Skin of body (tissue), 2 donors: ENCODE measurements around the gene PRKAR2A. TPM values are rescaled to one million over a fixed set of nuclear protein-coding genes. Genes with fewer than 3 reads are reported as not detected.
"Not testable (repeated sequence)": the region's sequence is repeated elsewhere in the genome, so short reads cannot be mapped to it uniquely, and the experiment has no call there.

Experiments used
- DNase-seq: peaks from one replicate; lab custom pipeline; 2025; lab: John Stamatoyannopoulos, UW
- total RNA-seq: library from RNA; depleted of rRNA; stranded (reverse); fragments of >200 nt; gene quantifications from one replicate; pipeline ENCODE4 v1.2.3, GENCODE V29; 2014

Gene PRKAR2A
- total RNA-seq, 1 donor from 2014 or later: 18.2 TPM

GRCh38 chr3:48837163-48837562 lies 10.5 kb downstream of the PRKAR2A start:
- no peak for DNase-seq

GRCh38 chr3:48835650-48836366 lies 11.9 kb downstream of the PRKAR2A start:
- no peak for DNase-seq

GRCh38 chr3:48832684-48833083 lies 15.0 kb downstream of the PRKAR2A start:
- no peak for DNase-seq

GRCh38 chr3:48830715-48831114 lies 17.0 kb downstream of the PRKAR2A start:
- DNase-seq: no peak

GRCh38 chr3:48829525-48829924 lies 18.1 kb downstream of the PRKAR2A start:
- not testable (repeated sequence) for DNase-seq

- DNase-seq: not testable (repeated sequence)
Observed at GRCh38 chr3:48827874-48828273, 19.8 kb downstream of the PRKAR2A start.

GRCh38 chr3:48826451-48826850 lies 21.2 kb downstream of the PRKAR2A start:
- no peak for DNase-seq

GRCh38 chr3:48820612-48821324 lies 26.9 kb downstream of the PRKAR2A start:
- no peak for DNase-seq

GRCh38 chr3:48819234-48820221 lies 28.1 kb downstream of the PRKAR2A start:
- DNase-seq: no peak

- no peak for DNase-seq
Observed at GRCh38 chr3:48811524-48811923, 36.1 kb downstream of the PRKAR2A start.

GRCh38 chr3:48804930-48805329 lies 42.7 kb downstream of the PRKAR2A start:
- DNase-seq: no peak

GRCh38 chr3:48800831-48801230 lies 46.8 kb downstream of the PRKAR2A start:
- DNase-seq: not testable (repeated sequence)

- DNase-seq: no peak
Observed at GRCh38 chr3:48798998-48799397, 48.7 kb downstream of the PRKAR2A start.

- no peak for DNase-seq
Observed at GRCh38 chr3:48797626-48798025, 50.0 kb downstream of the PRKAR2A start.

- no peak for DNase-seq
Observed at GRCh38 chr3:48795997-48796732, 51.5 kb downstream of the PRKAR2A start.

- DNase-seq: not testable (repeated sequence)
Observed at GRCh38 chr3:48793484-48793883, 54.2 kb downstream of the PRKAR2A start.

- no peak for DNase-seq
Observed at GRCh38 chr3:48789665-48790064, 58.0 kb downstream of the PRKAR2A start.

- no peak for DNase-seq
Observed at GRCh38 chr3:48788544-48789162, 59.0 kb downstream of the PRKAR2A start.

- no peak for DNase-seq
Observed at GRCh38 chr3:48784426-48785120, 63.1 kb downstream of the PRKAR2A start.

GRCh38 chr3:48783304-48783703 lies 64.4 kb downstream of the PRKAR2A start:
- DNase-seq: no peak
